A673 (cell line): Measurements from ENCODE around the gene IFI44L. TPM values are rescaled to one million over a fixed set of nuclear protein-coding genes. Genes with fewer than 3 reads are reported as not detected.

ENCODE experiments used
- BruUV-seq: library from RNA; stranded (reverse); fragments of 400-500 nt; replicated peaks from 2 replicates; lab custom pipeline; 2021; lab: Mats Ljungman, UMichigan
- CTCF ChIA-PET: fragments of 300-600 bp; sonication (Branson Sonifier 250); formaldehyde crosslinking; loops from one replicate; lab custom pipeline; 2022; ENCODE audit warnings: antibody characterized with exemption; lab: Charles Lee
- POLR2A ChIA-PET: fragments of 300-600 bp; sonication (Branson Sonifier 250); formaldehyde crosslinking; loops from one replicate; lab custom pipeline; 2022; ENCODE audit warnings: antibody characterized with exemption; ENCODE audit not compliant: low non-redundant PET; lab: Charles Lee
- DNase-seq: peaks from one replicate; pipeline ENCODE4 v3.0.0-alpha.2; 2015; ENCODE audit warnings: low spot score
- H3K27ac ChIP-seq: fragments of 200-600 bp; sonication (generic); 2 replicates; pipeline ENCODE4 v1.5.1; 2016; ENCODE audit warnings: mixed run types, low read depth, mild to moderate bottlenecking, mixed read lengths, antibody characterized with exemption, low read length; ENCODE audit not compliant: poor library complexity, severe bottlenecking
- H3K27me3 ChIP-seq: fragments of 200-600 bp; sonication (generic); replicated peaks from 2 replicates; pipeline ENCODE4 v1.6.1; 2017; ENCODE audit warnings: mixed run types, low read depth, mild to moderate bottlenecking, mixed read lengths, antibody characterized with exemption, low read length; ENCODE audit not compliant: insufficient read depth, poor library complexity
- H3K36me3 ChIP-seq: fragments of 200-600 bp; sonication (generic); 2 replicates; pipeline ENCODE4 v1.6.1; 2016; ENCODE audit warnings: mixed run types, mild to moderate bottlenecking, mixed read lengths, antibody characterized with exemption, low read length; ENCODE audit not compliant: insufficient read depth, poor library complexity, severe bottlenecking
- H3K4me1 ChIP-seq: fragments of 200-600 bp; sonication (generic); 2 replicates; pipeline ENCODE4 v1.6.1; 2017; ENCODE audit warnings: mixed run types, mild to moderate bottlenecking, mixed read lengths, antibody characterized with exemption, low read length; ENCODE audit not compliant: insufficient read depth, poor library complexity, severe bottlenecking
- H3K4me3 ChIP-seq: fragments of 200-600 bp; sonication (generic); 2 replicates; pipeline ENCODE4 v1.5.1; 2016; ENCODE audit warnings: low read depth, mixed run types, mild to moderate bottlenecking, mixed read lengths, low read length; ENCODE audit not compliant: poor library complexity, severe bottlenecking
- H3K9me3 ChIP-seq: fragments of 200-600 bp; sonication (generic); 2 replicates; pipeline ENCODE4 v1.6.1; 2016; ENCODE audit warnings: mixed run types, low read depth, mild to moderate bottlenecking, mixed read lengths, antibody characterized with exemption, low read length; ENCODE audit not compliant: poor library complexity, severe bottlenecking
- CTCF ChIP-seq: fragments of 300-800, 200-600 bp; sonication (generic); conservative IDR thresholded peaks from 2 replicates; pipeline ENCODE4 v1.5.1; 2017; ENCODE audit warnings: low read depth, mild to moderate bottlenecking, antibody characterized with exemption, low read length, moderate library complexity, mixed read lengths
- EZH2 ChIP-seq: fragments of 200-600 bp; sonication (generic); IDR thresholded peaks from 2 replicates; pipeline ENCODE4 v1.6.1; 2017; ENCODE audit warnings: borderline replicate concordance, low read depth, mild to moderate bottlenecking, mixed read lengths, antibody characterized with exemption, low read length; ENCODE audit not compliant: poor library complexity, severe bottlenecking
- intact Hi-C: fragments of 100-400 bp; cut with micrococcal nuclease; formaldehyde crosslinking; loops from one replicate; pipeline ENCODE4 v1.10.0; 2022; ENCODE audit not compliant: unreplicated experiment
- total RNA-seq: library from RNA; stranded (reverse); gene quantifications from 2 replicates; pipeline ENCODE4 v1.2.3, GENCODE V29; 2021

IFI44L gene
- total RNA-seq, 1 experiment from 2014 or later = 7.5 TPM

DNA sequence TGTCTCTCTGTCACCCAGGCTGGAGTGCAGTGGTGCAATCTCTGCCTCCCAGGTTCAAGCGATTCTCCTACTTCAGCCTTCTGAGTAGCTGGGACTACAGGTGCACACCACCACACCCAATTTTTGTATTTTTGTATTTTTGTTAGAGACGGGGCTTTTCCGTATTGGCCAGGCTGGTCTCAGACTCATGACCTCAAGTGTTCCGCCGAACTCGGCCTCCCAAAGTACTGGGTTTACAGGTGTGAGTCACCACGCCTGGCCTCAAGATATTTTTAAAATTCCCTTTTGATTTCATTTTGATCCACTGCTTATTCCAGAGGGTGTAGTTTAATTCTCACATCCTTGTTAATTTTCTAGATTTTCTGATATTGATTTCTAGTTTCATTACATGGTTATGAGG is 3.8 kb downstream of the IFI44L start:
- Histone ChIP-seq H3K4me1 (peaks cover 21% of the 10 kb centered on the region), H3K27me3 (no peaks in the 10 kb centered on the region), H3K36me3 (no peaks in the 10 kb centered on the region), H3K9me3 (no peaks in the 10 kb centered on the region), H3K4me3 (no peak overlapping the region), H3K27ac (no peak overlapping the region)
- BruUV-seq = no TSS peak
- DNase-seq = no peak
- intact Hi-C loops = no loop called here
- TF ChIP-seq CTCF = no peak
- no peak for TF ChIP-seq EZH2
- ChIA-PET POLR2A (no interaction called here), CTCF (no interaction called here)

DNA sequence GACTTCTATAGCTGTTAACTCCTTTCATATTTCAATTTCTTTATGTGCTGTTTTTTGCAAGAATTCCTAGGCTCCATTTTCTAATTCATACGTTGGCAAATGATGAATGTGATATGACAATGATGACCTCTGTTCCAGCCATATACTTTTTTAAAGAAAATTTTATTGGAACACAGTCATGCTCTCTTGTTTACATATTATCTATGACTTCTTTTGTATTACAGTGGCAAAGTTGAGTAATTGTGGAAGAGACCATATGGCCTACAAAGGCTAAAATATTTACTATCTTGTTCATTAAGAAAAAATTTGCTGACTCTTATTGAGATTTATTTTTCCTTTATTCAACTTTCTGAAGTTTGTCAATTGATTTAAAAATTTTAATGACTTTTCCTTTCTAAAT is 7.1 kb downstream of the IFI44L start:
- Histone ChIP-seq H3K9me3 (no peaks in the 10 kb centered on the region), H3K27ac (no peak overlapping the region), H3K36me3 (no peaks in the 10 kb centered on the region), H3K27me3 (no peaks in the 10 kb centered on the region), H3K4me1 (no peaks in the 10 kb centered on the region), H3K4me3 (no peak overlapping the region)
- intact Hi-C loops = no loop called here
- DNase-seq = no peak
- TF ChIP-seq EZH2 (no peak), CTCF (no peak)
- no TSS peak for BruUV-seq
- CTCF ChIA-PET = no interaction called here
- POLR2A ChIA-PET = no interaction called here

DNA sequence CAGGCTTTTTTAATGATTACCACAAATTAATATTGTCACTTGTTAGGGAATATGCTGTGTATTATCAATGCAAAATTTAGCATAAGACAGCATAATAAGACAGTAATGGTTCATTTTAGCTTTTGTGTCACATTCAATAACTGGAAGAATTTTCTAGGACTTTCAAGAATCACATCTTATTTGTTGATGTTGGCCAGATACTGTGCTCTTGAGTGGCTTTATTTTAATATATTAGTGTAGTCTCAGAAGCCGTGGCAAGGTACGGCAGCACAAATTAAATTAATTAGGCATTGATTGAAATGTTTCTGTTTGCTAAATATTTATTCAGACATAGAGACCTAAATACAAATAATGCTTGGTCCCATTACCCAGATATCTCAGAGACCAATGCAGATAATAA is 10.4 kb downstream of the IFI44L start:
- POLR2A ChIA-PET = no interaction called here

More for the DNA sequence above, 10.4 kb downstream of the IFI44L start:
- H3K9me3 ChIP-seq = no peaks in the 10 kb centered on the region
- no peak for DNase-seq
- CTCF ChIA-PET = no interaction called here
- no peak overlapping the region for H3K27ac ChIP-seq
- TF ChIP-seq EZH2 (no peak), CTCF (no peak)
- no peak overlapping the region for H3K4me3 ChIP-seq
- BruUV-seq = no TSS peak
- no peaks in the 10 kb centered on the region for H3K36me3 ChIP-seq
- H3K4me1 ChIP-seq = no peaks in the 10 kb centered on the region
- intact Hi-C loops = no loop called here
- H3K27me3 ChIP-seq = no peaks in the 10 kb centered on the region
